Muscle layer of colon (tissue), 2 donors: ENCODE results near the gene SNRNP200.
"Not testable (repeated sequence)": the region's sequence is repeated elsewhere in the genome, so short reads cannot be mapped to it uniquely, and the experiment has no call there.

ENCODE experiments used
- H3K27ac ChIP-seq: one replicate; pipeline ENCODE4 v1.7.0; 2013; ENCODE audit warnings: low read depth, mild to moderate bottlenecking, low read length, moderate library complexity
- H3K27me3 ChIP-seq, 2 donors: one replicate each; pipeline ENCODE4 v1.7.0; 2013; ENCODE audit warnings: low read length in 2 of 2, mild to moderate bottlenecking in 2 of 2; ENCODE audit not compliant: insufficient read depth in 2 of 2, control insufficient read depth in 1 of 2
- H3K36me3 ChIP-seq: one replicate; pipeline ENCODE4 v1.7.0; 2013; ENCODE audit warnings: mild to moderate bottlenecking, low read length; ENCODE audit not compliant: insufficient read depth
- H3K4me1 ChIP-seq: one replicate; pipeline ENCODE4 v1.7.0; 2013; ENCODE audit warnings: mild to moderate bottlenecking, low read length; ENCODE audit not compliant: insufficient read depth
- H3K4me3 ChIP-seq, 2 donors: one replicate each; pipeline ENCODE4 v1.7.0; 2013; ENCODE audit warnings: low read length in 2 of 2, low read depth in 1 of 2, mild to moderate bottlenecking in 1 of 2, moderate library complexity in 1 of 2
- H3K9ac ChIP-seq: one replicate; pipeline ENCODE4 v1.7.0; 2013; ENCODE audit warnings: low read length
- H3K9me3 ChIP-seq: one replicate; pipeline ENCODE4 v1.7.0; 2013; ENCODE audit warnings: mild to moderate bottlenecking, low read length
- donor health status: abdominal sarcoma.
- donor health status: Adenocarcinoma of cecum.

SNRNP200 gene

DNA sequence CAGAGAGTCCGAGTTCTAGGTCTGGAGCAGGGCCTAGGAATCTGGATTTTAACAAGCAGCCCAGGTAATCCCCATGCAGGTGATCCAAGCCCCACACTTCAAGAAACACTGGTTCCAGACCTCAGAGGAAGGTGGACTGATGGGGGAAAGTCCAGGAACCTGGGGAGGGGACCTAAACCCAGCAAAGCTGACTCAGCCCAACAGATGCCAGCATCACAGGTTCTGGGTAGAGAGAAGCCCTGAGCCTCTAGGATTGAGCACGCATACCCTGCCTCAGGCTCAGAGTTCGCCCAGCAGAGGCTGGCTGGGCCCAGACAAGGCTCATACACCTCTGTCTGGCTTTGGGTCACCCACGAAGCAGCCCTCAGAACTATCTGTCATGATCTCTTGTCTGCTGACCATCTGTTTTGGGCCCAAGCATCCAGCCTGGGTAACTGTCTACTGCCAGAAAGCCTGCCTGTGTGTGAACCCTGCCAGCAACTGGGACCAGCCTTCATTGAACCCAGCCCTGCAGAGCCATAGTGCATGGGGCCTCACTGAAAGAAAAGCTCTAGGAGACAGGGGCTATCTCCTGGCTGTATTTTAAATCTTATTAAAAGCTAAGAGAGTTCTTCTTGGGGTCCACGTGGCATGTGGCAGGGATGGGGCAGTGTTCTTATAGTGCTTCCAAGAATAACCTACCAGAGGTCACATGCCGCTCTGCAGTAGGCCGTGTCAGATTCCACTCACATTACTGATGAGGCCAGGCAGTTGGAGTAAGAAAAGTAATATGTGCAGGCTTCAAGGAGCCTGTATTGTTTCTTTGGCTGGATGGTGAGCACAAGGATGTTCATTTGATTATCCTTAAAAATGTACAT lies 47.0 kb downstream of the SNRNP200 start:
- H3K27me3 ChIP-seq = no peaks in the 10 kb centered on the region
- H3K36me3 ChIP-seq = peaks cover 47% of the 10 kb centered on the region
- H3K9me3 ChIP-seq = no peaks in the 10 kb centered on the region
- peaks cover 47% of the 10 kb centered on the region for H3K4me1 ChIP-seq
- H3K27ac ChIP-seq = no peak overlapping the region
- no peak overlapping the region for H3K4me3 ChIP-seq
- no peak overlapping the region for H3K9ac ChIP-seq

DNA sequence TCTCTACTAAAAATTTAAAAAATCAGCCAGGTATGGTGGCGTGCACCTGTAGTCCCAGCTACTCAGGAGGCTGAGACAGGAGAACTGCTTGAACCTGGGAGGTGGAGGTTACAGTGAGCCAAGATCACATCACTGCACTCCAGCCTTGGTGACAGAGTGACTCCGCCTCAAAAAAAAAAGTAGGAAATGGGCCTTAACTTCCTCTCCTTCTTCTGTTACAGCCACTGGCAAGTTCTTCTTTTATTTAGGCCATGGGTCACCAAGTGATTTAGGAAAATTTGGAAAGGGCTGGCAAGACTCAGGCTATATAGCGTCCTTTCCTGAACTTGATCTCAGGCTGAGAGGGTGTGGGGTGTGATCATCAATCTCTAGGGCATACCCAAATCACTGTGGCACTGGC lies 47.6 kb downstream of the SNRNP200 start:
- not testable (repeated sequence) for H3K27ac ChIP-seq, H3K9me3 ChIP-seq, H3K4me3 ChIP-seq, H3K27me3 ChIP-seq, H3K9ac ChIP-seq
- peaks cover 53% of the 10 kb centered on the region for H3K36me3 ChIP-seq
- peaks cover 47% of the 10 kb centered on the region for H3K4me1 ChIP-seq

DNA sequence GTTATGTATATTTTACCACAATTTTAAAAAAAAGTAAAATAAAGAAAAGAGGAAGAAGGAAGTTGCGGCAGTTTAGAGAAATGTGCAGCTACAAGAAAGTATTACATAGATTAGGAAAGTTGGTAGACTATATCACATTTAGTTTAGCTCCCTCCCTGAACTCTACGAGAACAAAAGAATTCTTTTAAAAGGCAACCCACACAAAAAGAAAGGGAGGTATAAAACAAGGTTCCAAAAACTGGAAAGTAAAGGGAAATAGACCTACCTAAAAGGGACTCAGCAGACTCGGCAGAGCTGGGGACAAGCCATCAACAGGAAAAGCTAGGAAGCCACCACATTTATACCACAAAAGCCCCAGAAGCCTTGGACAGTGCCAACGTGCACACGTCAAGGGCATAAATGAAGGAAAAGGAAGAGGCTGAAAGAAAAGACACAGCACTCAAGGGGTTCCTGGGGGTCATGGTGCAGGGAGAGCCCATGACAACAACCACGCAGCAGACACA lies 48.7 kb downstream of the SNRNP200 start:
- Histone ChIP-seq H3K36me3 (peaks cover 62% of the 10 kb centered on the region), H3K9me3 (no peaks in the 10 kb centered on the region), H3K9ac (no peak overlapping the region), H3K4me1 (peaks cover 43% of the 10 kb centered on the region), H3K27ac (no peak overlapping the region), H3K27me3 (no peaks in the 10 kb centered on the region), H3K4me3 (no peak overlapping the region)

- Histone ChIP-seq H3K27me3 (no peaks in the 10 kb centered on the region), H3K4me3 (no peak overlapping the region), H3K9me3 (no peaks in the 10 kb centered on the region), H3K9ac (no peak overlapping the region), H3K27ac (no peak overlapping the region), H3K4me1 (peaks cover 27% of the 10 kb centered on the region), H3K36me3 (peaks cover 58% of the 10 kb centered on the region)
Observed at GRCh38 chr2:96254571-96254970, 50.8 kb downstream of the SNRNP200 start.

GRCh38 chr2:96253006-96253405 lies 52.3 kb downstream of the SNRNP200 start:
- Histone ChIP-seq H3K9me3 (no peaks in the 10 kb centered on the region), H3K27me3 (no peaks in the 10 kb centered on the region), H3K4me1 (peaks cover 11% of the 10 kb centered on the region), H3K9ac (no peak overlapping the region), H3K4me3 (no peak overlapping the region), H3K36me3 (peaks cover 46% of the 10 kb centered on the region), H3K27ac (no peak overlapping the region)

DNA sequence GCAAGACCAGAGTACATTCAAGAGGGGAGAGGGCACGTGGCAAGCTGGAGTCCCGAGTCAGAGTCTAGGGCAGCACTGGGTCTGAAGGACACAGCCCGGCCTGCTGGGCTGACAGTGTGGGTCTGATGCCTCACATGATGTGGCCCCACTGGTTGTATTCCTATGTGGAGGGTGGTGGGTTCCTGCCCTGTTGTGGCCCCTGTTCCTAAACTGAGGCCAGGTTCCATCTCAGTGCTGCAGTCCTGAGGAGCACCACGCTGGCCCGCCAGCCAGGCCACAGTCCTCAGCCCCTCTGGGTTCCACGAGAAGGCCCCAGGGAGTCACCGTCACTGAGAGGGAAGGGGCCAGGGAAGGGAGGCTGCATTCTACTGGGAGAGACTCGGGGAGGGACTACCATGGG lies 52.8 kb downstream of the SNRNP200 start:
- H3K4me1 ChIP-seq = peaks cover 10% of the 10 kb centered on the region
- no peak overlapping the region for H3K9ac ChIP-seq
- H3K9me3 ChIP-seq = no peaks in the 10 kb centered on the region
- peaks cover 46% of the 10 kb centered on the region for H3K36me3 ChIP-seq
- H3K27ac ChIP-seq = no peak overlapping the region
- no peak overlapping the region for H3K4me3 ChIP-seq
- H3K27me3 ChIP-seq = no peaks in the 10 kb centered on the region

DNA sequence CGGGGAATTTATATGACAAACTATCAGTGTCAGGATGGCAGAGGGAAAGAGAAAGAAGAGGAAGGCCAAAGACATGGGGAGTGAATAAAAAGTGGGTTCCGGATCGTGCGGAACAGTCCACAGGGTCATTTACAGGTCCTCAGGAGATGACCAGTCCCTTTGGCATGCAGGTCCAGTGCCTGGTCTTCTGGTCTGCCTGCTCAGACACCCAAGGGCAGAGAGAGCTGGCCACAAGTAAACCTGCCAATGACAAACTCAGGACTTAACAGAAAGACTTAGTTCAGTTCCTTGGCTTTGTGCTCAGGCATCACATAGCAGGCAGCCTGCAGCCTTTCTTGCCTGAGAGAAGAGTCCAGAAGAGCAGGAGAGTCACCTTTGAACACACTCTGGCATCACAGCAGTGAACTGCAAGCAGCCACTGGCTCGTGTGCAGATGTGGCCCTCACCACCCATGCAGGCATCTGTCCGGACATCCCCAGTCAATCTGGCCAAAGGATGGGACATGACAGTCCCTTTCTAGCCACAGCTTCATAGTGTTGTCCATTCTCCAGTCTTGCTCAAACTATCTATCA lies 53.5 kb downstream of the SNRNP200 start:
- peaks cover 46% of the 10 kb centered on the region for H3K36me3 ChIP-seq
- peaks cover 10% of the 10 kb centered on the region for H3K4me1 ChIP-seq
- no peak overlapping the region for H3K4me3 ChIP-seq
- no peak overlapping the region for H3K27ac ChIP-seq
- no peak overlapping the region for H3K9ac ChIP-seq
- no peaks in the 10 kb centered on the region for H3K27me3 ChIP-seq
- no peaks in the 10 kb centered on the region for H3K9me3 ChIP-seq

DNA sequence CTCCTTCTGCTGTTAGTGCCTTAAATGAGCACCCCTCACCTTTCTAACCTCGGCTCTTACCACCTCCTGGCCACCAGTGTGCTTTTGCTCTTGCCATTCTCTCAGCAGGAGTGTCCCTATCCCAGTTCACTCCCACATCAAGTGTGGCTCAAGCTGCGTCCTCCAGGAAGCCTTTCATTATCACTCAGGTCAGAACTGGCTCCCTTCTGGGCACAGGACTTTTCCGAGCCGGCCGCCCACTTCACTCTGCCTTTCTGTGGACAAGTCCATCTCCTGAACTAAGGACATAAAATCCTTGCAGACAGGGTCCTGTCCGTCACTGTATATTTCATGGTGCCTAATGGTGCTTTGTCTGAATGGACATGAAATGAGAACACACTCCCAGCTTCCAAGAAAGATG lies 55.2 kb downstream of the SNRNP200 start:
- Histone ChIP-seq H3K36me3 (peaks cover 39% of the 10 kb centered on the region), H3K4me1 (peaks cover 9% of the 10 kb centered on the region), H3K27ac (no peak overlapping the region), H3K27me3 (no peaks in the 10 kb centered on the region), H3K9ac (no peak overlapping the region), H3K4me3 (no peak overlapping the region), H3K9me3 (no peaks in the 10 kb centered on the region)

DNA sequence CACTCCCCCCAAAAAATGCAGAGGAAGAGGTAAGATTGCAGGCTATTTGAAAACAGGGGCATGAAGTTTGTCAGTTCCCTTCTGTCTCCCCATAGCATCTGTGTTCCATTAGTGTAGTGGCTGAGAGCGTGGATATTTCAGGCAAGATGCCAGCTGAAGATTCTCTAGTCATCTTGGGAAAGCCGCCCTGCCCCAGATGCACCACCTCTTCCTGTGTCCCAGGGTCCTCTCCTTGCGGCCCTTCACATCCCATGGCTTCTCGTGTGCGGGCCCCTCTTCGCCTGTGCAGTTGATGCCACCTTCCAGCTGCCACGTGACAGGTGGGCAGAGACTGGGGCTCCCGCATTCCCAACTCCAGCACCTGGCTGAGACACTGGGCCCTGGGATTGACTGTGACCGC lies 55.7 kb downstream of the SNRNP200 start:
- Histone ChIP-seq H3K4me3 (no peak overlapping the region), H3K9me3 (no peaks in the 10 kb centered on the region), H3K4me1 (peaks cover 4% of the 10 kb centered on the region), H3K9ac (no peak overlapping the region), H3K36me3 (peaks cover 33% of the 10 kb centered on the region), H3K27me3 (no peaks in the 10 kb centered on the region), H3K27ac (no peak overlapping the region)

DNA sequence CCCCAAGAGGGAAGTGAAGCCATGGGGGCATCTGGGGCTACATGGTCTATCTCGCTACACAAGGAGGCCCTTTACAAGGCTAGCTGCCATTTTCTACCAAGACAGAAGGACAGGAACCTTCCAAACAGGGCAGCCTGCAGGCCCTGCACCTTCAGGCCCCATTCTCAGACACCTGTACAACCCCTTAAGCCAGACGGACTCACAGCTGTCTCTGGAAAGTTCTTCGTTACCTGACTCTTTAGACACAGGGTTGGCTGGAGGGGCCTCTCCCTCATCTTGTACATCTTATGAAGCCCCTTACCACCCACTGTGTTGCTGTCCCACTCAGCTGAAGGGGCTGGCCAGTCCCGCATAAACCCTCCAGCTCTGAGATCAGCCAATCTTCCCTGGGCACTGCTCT lies 56.7 kb downstream of the SNRNP200 start:
- Histone ChIP-seq H3K27ac (no peak overlapping the region), H3K27me3 (no peaks in the 10 kb centered on the region), H3K36me3 (peaks cover 23% of the 10 kb centered on the region), H3K9me3 (no peaks in the 10 kb centered on the region), H3K4me1 (peaks cover 4% of the 10 kb centered on the region), H3K4me3 (no peak overlapping the region), H3K9ac (no peak overlapping the region)

DNA sequence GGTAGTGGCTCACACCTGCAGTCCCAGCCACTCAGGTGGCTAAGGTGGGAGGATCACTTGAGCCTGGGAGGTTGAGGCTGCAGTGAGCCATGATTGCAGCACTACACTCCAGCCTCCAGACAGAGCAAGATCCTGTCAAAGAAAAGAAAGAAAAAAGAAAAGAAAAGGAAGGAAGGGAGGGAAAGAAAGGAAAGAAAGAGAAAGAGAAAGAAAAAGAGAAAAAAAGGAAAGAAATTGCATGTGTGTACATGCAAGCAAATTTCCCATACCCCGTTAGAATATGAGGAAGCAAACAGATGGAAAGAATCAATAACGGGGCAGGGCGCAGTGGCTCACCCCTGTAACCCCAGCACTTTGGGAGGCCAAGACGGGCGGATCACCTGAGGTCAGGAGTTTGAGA lies 57.5 kb downstream of the SNRNP200 start:
- peaks cover 16% of the 10 kb centered on the region for H3K36me3 ChIP-seq
- peaks cover 4% of the 10 kb centered on the region for H3K4me1 ChIP-seq
- no peak overlapping the region for H3K27ac ChIP-seq
- H3K4me3 ChIP-seq = no peak overlapping the region
- no peaks in the 10 kb centered on the region for H3K27me3 ChIP-seq
- no peaks in the 10 kb centered on the region for H3K9me3 ChIP-seq
- no peak overlapping the region for H3K9ac ChIP-seq

- Histone ChIP-seq H3K27me3 (no peaks in the 10 kb centered on the region), H3K36me3 (peaks cover 7% of the 10 kb centered on the region), H3K9me3 (no peaks in the 10 kb centered on the region), H3K4me1 (peaks cover 4% of the 10 kb centered on the region), H3K9ac (no peak overlapping the region), H3K27ac (no peak overlapping the region), H3K4me3 (no peak overlapping the region)
Observed at GRCh38 chr2:96247009-96247408, 58.3 kb downstream of the SNRNP200 start.
